GM12878 (cell line): ENCODE measurements around the gene TXNDC8. TPM values are rescaled to one million over a fixed set of nuclear protein-coding genes. Genes with fewer than 3 reads are reported as not detected.

Source experiments
- ATAC-seq: fragments of 200-7000 bp; cut with Tn5 transposase; 3 replicates; pipeline ENCODE4 v1.9.1; 2020; ENCODE audit warnings: mild to moderate bottlenecking, moderate library complexity
- BruUV-seq: library from RNA; stranded (reverse); fragments of 400-500 nt; replicated peaks from 2 replicates; lab custom pipeline; 2021; lab: Mats Ljungman, UMichigan
- CTCF ChIA-PET: fragments of 300-600 bp; sonication (Branson Sonifier 250); formaldehyde crosslinking; extraction: SDS; loops from one replicate; lab custom pipeline; 2021; ENCODE audit warnings: inconsistent platforms; lab: Yijun Ruan, JAX
- POLR2A ChIA-PET: fragments of 350-600 bp; formaldehyde crosslinking; extraction: SDS; loops from one replicate; lab custom pipeline; 2021; ENCODE audit warnings: inconsistent platforms; lab: Charles Lee
- RAD21 ChIA-PET: fragments of 300-600 bp; sonication (Branson Sonifier 250); formaldehyde crosslinking; loops from one replicate; lab custom pipeline; 2023; ENCODE audit warnings: antibody characterized with exemption; ENCODE audit not compliant: unreplicated experiment; lab: Charles Lee
- SMC1A ChIA-PET: fragments of 300-600 bp; sonication (Branson Sonifier 250); formaldehyde crosslinking; loops from one replicate; lab custom pipeline; 2023; ENCODE audit not compliant: unreplicated experiment, uncharacterized antibody; lab: Charles Lee
- DNase-seq: peaks from one replicate; pipeline ENCODE4 v3.0.0-alpha.2; 2011; ENCODE audit warnings: low read depth, low spot score
- FAIRE-seq: peaks from 3 replicates; lab custom pipeline; 2011; peaks lifted over from hg19 to GRCh38; lab: Jason Lieb, UNC
- H2AFZ ChIP-seq: 2 replicates; pipeline ENCODE4 v1.6.0; 2011; ENCODE audit warnings: low read depth, low read length, control low read depth; ENCODE audit not compliant: control insufficient read depth
- H3K27ac ChIP-seq: 2 replicates; pipeline ENCODE4 v1.5.1; 2011; ENCODE audit warnings: control low read depth; ENCODE audit not compliant: control insufficient read depth, insufficient read depth
- H3K27me3 ChIP-seq, 2 experiments: replicated peaks in 1 of 2; 2 replicates each; pipeline versions ENCODE4 v1.6.0 to v1.6.1; 2011; ENCODE audit warnings: low read length in 1 of 2; ENCODE audit not compliant: control insufficient read depth in 2 of 2, insufficient read depth in 2 of 2
- H3K36me3 ChIP-seq, 2 experiments: 2 replicates each; pipeline ENCODE4 v1.5.1; 2011; ENCODE audit warnings: low read length in 1 of 2; ENCODE audit not compliant: control insufficient read depth in 2 of 2, insufficient read depth in 2 of 2
- H3K4me1 ChIP-seq: 2 replicates; pipeline ENCODE4 v1.6.1; 2011; ENCODE audit warnings: mild to moderate bottlenecking, low read length, moderate library complexity, mixed read lengths; ENCODE audit not compliant: control insufficient read depth, insufficient read depth
- H3K4me2 ChIP-seq: 2 replicates; pipeline ENCODE4 v1.6.0; 2011; ENCODE audit warnings: control low read depth; ENCODE audit not compliant: control insufficient read depth, insufficient read depth
- H3K4me3 ChIP-seq: fragments of 200-600 bp; sonication (generic); 2 replicates; pipeline ENCODE4 v1.5.1; 2016
- H3K79me2 ChIP-seq: 2 replicates; pipeline ENCODE4 v1.6.0; 2011; ENCODE audit warnings: low read length; ENCODE audit not compliant: control insufficient read depth, insufficient read depth
- H3K9ac ChIP-seq: 2 replicates; pipeline ENCODE4 v1.8.0; 2011; ENCODE audit warnings: low read length, control low read depth, mixed read lengths; ENCODE audit not compliant: control insufficient read depth, insufficient read depth
- H3K9me3 ChIP-seq: replicated peaks from 3 replicates; pipeline ENCODE4 v1.5.1; 2011; ENCODE audit warnings: mild to moderate bottlenecking, low read length; ENCODE audit not compliant: control insufficient read depth, insufficient read depth
- H4K20me1 ChIP-seq: 2 replicates; pipeline ENCODE4 v1.6.0; 2011; ENCODE audit not compliant: control insufficient read depth, insufficient read depth
- CEBPZ ChIP-seq: fragments of 150-350 bp; IDR thresholded peaks from 2 replicates; pipeline ENCODE4 v1.6.1; 2016; ENCODE audit warnings: low read depth, low read length
- FOS ChIP-seq: IDR thresholded peaks from 3 replicates; pipeline ENCODE4 v1.6.1; 2011; ENCODE audit warnings: borderline replicate concordance; ENCODE audit not compliant: insufficient read length; ENCODE audit errors: extremely low read depth
- MEF2B ChIP-seq: fragments of 450-650 bp; IDR thresholded peaks from 2 replicates; pipeline ENCODE4 v1.6.1; 2018; ENCODE audit warnings: mild to moderate bottlenecking, moderate library complexity; ENCODE audit not compliant: partially characterized antibody, poor library complexity, severe bottlenecking
- NFIC ChIP-seq: IDR thresholded peaks from 2 replicates; pipeline ENCODE4 v1.6.1; 2012; ENCODE audit warnings: low read depth, mild to moderate bottlenecking, inconsistent platforms, low read length, moderate library complexity
- POLR2A ChIP-seq: IDR thresholded peaks from 2 replicates; pipeline ENCODE4 v1.6.1; 2011; ENCODE audit warnings: low read depth, mild to moderate bottlenecking, low read length
- POLR2AphosphoS2 ChIP-seq: IDR thresholded peaks from 2 replicates; pipeline ENCODE4 v1.6.1; 2011; ENCODE audit warnings: low read depth, mild to moderate bottlenecking, low read length, improper control_type of control experiment, moderate library complexity
- TCF12 ChIP-seq: IDR thresholded peaks from 2 replicates; pipeline ENCODE4 v1.6.1; 2011; ENCODE audit warnings: low read depth, mild to moderate bottlenecking, low read length
- ZZZ3 ChIP-seq: IDR thresholded peaks from 2 replicates; pipeline ENCODE4 v1.6.1; 2011; ENCODE audit warnings: low read depth; ENCODE audit not compliant: control insufficient read depth, insufficient read length
- WGBS: methylation state at CpG from one replicate; pipeline ENCODE4 v1.1.6; 2016; ENCODE audit warnings: low lambda C conversion rate; ENCODE audit not compliant: insufficient replicate concordance, insufficient coverage; ENCODE audit errors: missing lambda C conversion rate; 5-methylcytosine and 5-hydroxymethylcytosine counted together
- in situ Hi-C: fragments of 300-500 bp; cut with MboI; formaldehyde crosslinking; loops from 9 replicates; pipeline ENCODE4 v1.14.3; 2018; ENCODE audit warnings: mixed read lengths
- intact Hi-C: fragments of 100-400 bp; cut with micrococcal nuclease; formaldehyde crosslinking; loops from one replicate; pipeline ENCODE4 v1.14.2; 2022; ENCODE audit not compliant: unreplicated experiment
- polyA plus RNA-seq, 11 experiments: library from polyadenylated mRNA; depleted of rRNA in 4 of 11; unstranded in 6 of 11; stranded (reverse) in 5 of 11; fragments of >200 nt; fragmentation: Nextera tagmentation in 4 of 11; fragmentation: Illumina TruSeq in 1 of 11; extraction: Ambion mirVana in 4 of 11; extraction: Trizol in 1 of 11; gene quantifications; 1 replicate in 1 of 11; 2 replicates in 10 of 11; pipeline versions ENCODE4 v1.2.1 to v1.2.3, GENCODE V29; 2011 to 2016; ENCODE audit warnings: inconsistent platforms in 2 of 11, missing spikeins in 2 of 11, low read depth in 1 of 11
- total RNA-seq, 4 experiments: library from RNA; depleted of rRNA in 3 of 4; stranded (reverse); fragments of >200 nt in 3 of 4; fragmentation: Illumina TruSeq in 1 of 4; extraction: Trizol in 1 of 4; gene quantifications; 2 replicates each; pipeline versions ENCODE4 v1.2.1 to v1.2.3, GENCODE V29; 2013 to 2021

Gene TXNDC8
- total and polyA plus RNA-seq, 10 of the 15 experiments (the other 5 are each of a cell fraction or from before 2014, with no cell fraction given) = not detected

- no peak for TF ChIP-seq FOS
Observed at GRCh38 chr9:110298043-110298605, 39.5 kb downstream of the TXNDC8 start (continued).

- intact Hi-C loops (no loop called here), in situ Hi-C loops (no loop called here)
- Histone ChIP-seq H4K20me1 (no peaks in the 10 kb centered on the region), H3K9me3 (no peaks in the 10 kb centered on the region), H3K4me2 (no peak overlapping the region), H3K4me1 (no peaks in the 10 kb centered on the region), H3K36me3 (no peaks in the 10 kb centered on the region), H3K79me2 (no peaks in the 10 kb centered on the region), H3K9ac (no peak overlapping the region)
- ChIA-PET POLR2A (interaction anchor here (0.7 kb wide), 1 partner anchor 108 kb away, joined by 4 read pairs; no protein-coding TSS in a partner anchor), SMC1A (interaction anchor here (0.9 to 1.1 kb wide), 2 partner anchors 14 to 16 kb away, joined by 3 read pairs; no protein-coding TSS in a partner anchor), RAD21 (interaction anchor here (0.7 kb wide), 1 partner anchor 36 kb away, joined by 4 read pairs; no protein-coding TSS in a partner anchor)
- 80% methylated on average over 1 of the region's 1 CpG for WGBS
- no peak for DNase-seq
- no peak for ATAC-seq
- no peak for FAIRE-seq
- no peak for TF ChIP-seq ZZZ3
- no peak for TF ChIP-seq TCF12
- no peak for TF ChIP-seq POLR2AphosphoS2
- TF ChIP-seq, all 136 proteins: peak for 0
- CTCF ChIA-PET = no interaction called here
- Histone ChIP-seq H2AFZ (no peak overlapping the region), H3K4me3 (no peak overlapping the region), H3K27me3 (no peaks in the 10 kb centered on the region), H3K27ac (no peak overlapping the region)
- no TSS peak for BruUV-seq
Observed at GRCh38 chr9:110293248-110293647, 44.4 kb downstream of the TXNDC8 start.

- in situ Hi-C loops = no loop called here
- DNase-seq = no peak
- intact Hi-C loops = no loop called here
- H3K4me1 ChIP-seq = no peaks in the 10 kb centered on the region
- no peak for ATAC-seq
- no peaks in the 10 kb centered on the region for H4K20me1 ChIP-seq
- H3K36me3 ChIP-seq = no peaks in the 10 kb centered on the region
- no peaks in the 10 kb centered on the region for H3K79me2 ChIP-seq
- TF ChIP-seq CEBPZ = no peak
- TF ChIP-seq NFIC = no peak
- TF ChIP-seq POLR2A = no peak
- no peak for TF ChIP-seq MEF2B
- CTCF ChIA-PET = no interaction called here
- FAIRE-seq = no peak
- no peak overlapping the region for H3K9ac ChIP-seq
- no peaks in the 10 kb centered on the region for H3K9me3 ChIP-seq
- no peaks in the 10 kb centered on the region for H3K27me3 ChIP-seq
- H3K27ac ChIP-seq = no peak overlapping the region
- RAD21 ChIA-PET = interaction anchor here (0.6 kb wide), 1 partner anchor 28 kb away, joined by 3 read pairs; no protein-coding TSS in a partner anchor
- no peak overlapping the region for H3K4me2 ChIP-seq
- 67% methylated on average over 28 of the region's 28 CpGs for WGBS
- POLR2A ChIA-PET = no interaction called here
- H3K4me3 ChIP-seq = no peak overlapping the region
- no TSS peak for BruUV-seq
- no peak overlapping the region for H2AFZ ChIP-seq
- SMC1A ChIA-PET = no interaction called here
Observed at GRCh38 chr9:110291921-110292557, 45.6 kb downstream of the TXNDC8 start.
